ENCODE data around the gene CA10. TPM values are rescaled to one million over a fixed set of nuclear protein-coding genes. Genes with fewer than 3 reads are reported as not detected.

Gene CA10
- total RNA-seq, 2 experiments from 2014 or later: not detected

GRCh38 chr17:51799981-51800380 lies 358.5 kb downstream of the CA10 start:
- no peaks in the 10 kb centered on the region for H3K36me3 ChIP-seq (ENCODE audit: insufficient read depth, low read length)
- ChIA-PET POLR2A (no interaction called here), CTCF (no interaction called here)
- no peaks in the 10 kb centered on the region for H3K4me1 ChIP-seq (ENCODE audit: insufficient read depth, low read length)
- no peak overlapping the region for H3K27ac ChIP-seq (ENCODE audit: low read depth in 1 of 2, low read length in 2 of 2)
- no peaks in the 10 kb centered on the region for H3K9me3 Mint-ChIP-seq
- H3K36me3 Mint-ChIP-seq (ENCODE audit: low read depth): no peaks in the 10 kb centered on the region
- H3K27ac Mint-ChIP-seq: no peak overlapping the region
- H3K9me3 ChIP-seq (ENCODE audit: control insufficient read depth in 1 of 2, insufficient read depth in 1 of 2, low read length in 2 of 2): peaks cover 0 to 5% of the 10 kb centered on the region in 2 experiments
- H3K27me3 Mint-ChIP-seq: peaks cover 23% of the 10 kb centered on the region
- H3K27me3 ChIP-seq (ENCODE audit: control insufficient read depth in 1 of 2, insufficient read depth in 2 of 2, low read length in 2 of 2): peaks cover 0 to 2% of the 10 kb centered on the region in 2 experiments
- TF ChIP-seq CTCF (IDR thresholded peaks at IDR 0.05): no peak
- DNase-seq (no peak), ATAC-seq (ENCODE audit: poor library complexity) (no peak)
- no peak overlapping the region for H3K4me3 ChIP-seq (ENCODE audit: low read length)
- no peaks in the 10 kb centered on the region for H3K4me1 Mint-ChIP-seq (ENCODE audit: low read depth)
- intact Hi-C loops (cut with DNase I, micrococcal nuclease): no loop called here
- H3K4me3 Mint-ChIP-seq: no peak overlapping the region

- ChIA-PET POLR2A (no interaction called here), CTCF (no interaction called here)
- Histone ChIP-seq H3K4me1 (ENCODE audit: insufficient read depth, low read length) (no peaks in the 10 kb centered on the region), H3K9me3 (ENCODE audit: control insufficient read depth in 1 of 2, insufficient read depth in 1 of 2, low read length in 2 of 2) (peaks cover 0 to 5% of the 10 kb centered on the region in 2 experiments), H3K27ac (ENCODE audit: low read depth in 1 of 2, low read length in 2 of 2) (no peak overlapping the region), H3K4me3 (ENCODE audit: low read length) (no peak overlapping the region), H3K27me3 (ENCODE audit: control insufficient read depth in 1 of 2, insufficient read depth in 2 of 2, low read length in 2 of 2) (peaks cover 0 to 3% of the 10 kb centered on the region in 2 experiments), H3K36me3 (ENCODE audit: insufficient read depth, low read length) (no peaks in the 10 kb centered on the region)
- DNase-seq (no peak), ATAC-seq (ENCODE audit: poor library complexity) (no peak)
- intact Hi-C loops (cut with DNase I, micrococcal nuclease): no loop called here
- Mint-ChIP-seq H3K4me3 (no peak overlapping the region), H3K36me3 (ENCODE audit: low read depth) (no peaks in the 10 kb centered on the region), H3K9me3 (no peaks in the 10 kb centered on the region), H3K27ac (no peak overlapping the region), H3K27me3 (peaks cover 25% of the 10 kb centered on the region), H3K4me1 (ENCODE audit: low read depth) (no peaks in the 10 kb centered on the region)
- no peak for TF ChIP-seq CTCF (IDR thresholded peaks at IDR 0.05)
Observed at GRCh38 chr17:51799240-51799639, 359.3 kb downstream of the CA10 start.

- POLR2A ChIA-PET: no interaction called here
- intact Hi-C loops (cut with DNase I, micrococcal nuclease): no loop called here
- H3K4me1 Mint-ChIP-seq (ENCODE audit: low read depth): no peaks in the 10 kb centered on the region
- no peak overlapping the region for H3K27ac Mint-ChIP-seq
- no peak for ATAC-seq (ENCODE audit: poor library complexity)
- no peak overlapping the region for H3K4me3 Mint-ChIP-seq
- CTCF ChIA-PET: no interaction called here
- Histone ChIP-seq H3K27ac (ENCODE audit: low read depth in 1 of 2, low read length in 2 of 2) (no peak overlapping the region), H3K36me3 (ENCODE audit: insufficient read depth, low read length) (no peaks in the 10 kb centered on the region), H3K9me3 (ENCODE audit: control insufficient read depth in 1 of 2, insufficient read depth in 1 of 2, low read length in 2 of 2) (peaks cover 0 to 5% of the 10 kb centered on the region in 2 experiments), H3K4me1 (ENCODE audit: insufficient read depth, low read length) (no peaks in the 10 kb centered on the region), H3K4me3 (ENCODE audit: low read length) (no peak overlapping the region), H3K27me3 (ENCODE audit: control insufficient read depth in 1 of 2, insufficient read depth in 2 of 2, low read length in 2 of 2) (peaks cover 0 to 3% of the 10 kb centered on the region in 2 experiments)
- no peaks in the 10 kb centered on the region for H3K9me3 Mint-ChIP-seq
- no peak for TF ChIP-seq CTCF (IDR thresholded peaks at IDR 0.05)
- H3K27me3 Mint-ChIP-seq: peaks cover 40% of the 10 kb centered on the region
- no peaks in the 10 kb centered on the region for H3K36me3 Mint-ChIP-seq (ENCODE audit: low read depth)
- DNase-seq: no peak
Observed at GRCh38 chr17:51797150-51797549, 361.4 kb downstream of the CA10 start.
